DOHH2 (cell line): ENCODE data around the gene RASA3.

ENCODE experiments used
- EZH2phosphoT487 ChIP-seq: fragments of 200-600 bp; sonication (generic); IDR thresholded peaks from 2 replicates; pipeline ENCODE4 v1.6.1; 2017; ENCODE audit warnings: borderline replicate concordance, mild to moderate bottlenecking, antibody characterized with exemption, low read length, moderate library complexity, mixed read lengths
- TF ChIP-seq, protein P1 (sequence below): fragments of 200-600 bp; sonication (generic); IDR thresholded peaks from one replicate; pipeline ENCODE4 v1.5.1; 2014; ENCODE audit warnings: antibody characterized with exemption, mild to moderate bottlenecking, low read depth, low read length; ENCODE audit not compliant: poor library complexity, severe bottlenecking

DNA sequence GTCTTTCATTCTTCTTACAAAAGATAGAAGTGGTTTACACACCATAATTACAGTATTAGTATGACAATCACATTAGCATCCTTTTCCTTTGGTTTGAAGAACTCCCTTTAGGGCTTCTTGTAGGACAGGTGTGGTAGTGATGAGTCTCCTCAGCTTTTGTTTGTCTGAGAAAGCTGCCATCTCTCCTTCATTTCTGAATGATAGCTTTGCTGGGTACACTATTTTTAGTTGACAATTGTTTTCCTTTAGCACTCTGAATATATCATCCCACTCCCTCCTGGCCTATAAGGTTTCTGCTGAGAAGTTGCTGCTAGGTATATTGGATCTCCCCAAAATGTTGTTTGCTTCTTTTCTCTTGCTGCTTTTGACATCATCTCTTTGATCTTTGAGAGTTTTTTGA is 39.3 kb downstream of the RASA3 start:
- TF ChIP-seq, protein P1, sequence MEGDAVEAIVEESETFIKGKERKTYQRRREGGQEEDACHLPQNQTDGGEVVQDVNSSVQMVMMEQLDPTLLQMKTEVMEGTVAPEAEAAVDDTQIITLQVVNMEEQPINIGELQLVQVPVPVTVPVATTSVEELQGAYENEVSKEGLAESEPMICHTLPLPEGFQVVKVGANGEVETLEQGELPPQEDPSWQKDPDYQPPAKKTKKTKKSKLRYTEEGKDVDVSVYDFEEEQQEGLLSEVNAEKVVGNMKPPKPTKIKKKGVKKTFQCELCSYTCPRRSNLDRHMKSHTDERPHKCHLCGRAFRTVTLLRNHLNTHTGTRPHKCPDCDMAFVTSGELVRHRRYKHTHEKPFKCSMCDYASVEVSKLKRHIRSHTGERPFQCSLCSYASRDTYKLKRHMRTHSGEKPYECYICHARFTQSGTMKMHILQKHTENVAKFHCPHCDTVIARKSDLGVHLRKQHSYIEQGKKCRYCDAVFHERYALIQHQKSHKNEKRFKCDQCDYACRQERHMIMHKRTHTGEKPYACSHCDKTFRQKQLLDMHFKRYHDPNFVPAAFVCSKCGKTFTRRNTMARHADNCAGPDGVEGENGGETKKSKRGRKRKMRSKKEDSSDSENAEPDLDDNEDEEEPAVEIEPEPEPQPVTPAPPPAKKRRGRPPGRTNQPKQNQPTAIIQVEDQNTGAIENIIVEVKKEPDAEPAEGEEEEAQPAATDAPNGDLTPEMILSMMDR = no peak
- TF ChIP-seq EZH2phosphoT487 = no peak
